Stimulated activated CD4-positive, alpha-beta T cell treated with anti-CD3 and anti-CD28 coated beads, TNF-alpha, amount 100 ng/mL, for 4 hours (primary cell): ENCODE results near the gene CD80.
"Not testable (repeated sequence)": the region's sequence is repeated elsewhere in the genome, so short reads cannot be mapped to it uniquely, and the experiment has no call there.

Experiments used
- DNase-seq, 3 experiments: peaks; one replicate each; pipeline ENCODE4 v3.0.0-alpha.2; 2020; ENCODE audit warnings: low read depth in 3 of 3

CD80 gene, protein sequence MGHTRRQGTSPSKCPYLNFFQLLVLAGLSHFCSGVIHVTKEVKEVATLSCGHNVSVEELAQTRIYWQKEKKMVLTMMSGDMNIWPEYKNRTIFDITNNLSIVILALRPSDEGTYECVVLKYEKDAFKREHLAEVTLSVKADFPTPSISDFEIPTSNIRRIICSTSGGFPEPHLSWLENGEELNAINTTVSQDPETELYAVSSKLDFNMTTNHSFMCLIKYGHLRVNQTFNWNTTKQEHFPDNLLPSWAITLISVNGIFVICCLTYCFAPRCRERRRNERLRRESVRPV

DNA sequence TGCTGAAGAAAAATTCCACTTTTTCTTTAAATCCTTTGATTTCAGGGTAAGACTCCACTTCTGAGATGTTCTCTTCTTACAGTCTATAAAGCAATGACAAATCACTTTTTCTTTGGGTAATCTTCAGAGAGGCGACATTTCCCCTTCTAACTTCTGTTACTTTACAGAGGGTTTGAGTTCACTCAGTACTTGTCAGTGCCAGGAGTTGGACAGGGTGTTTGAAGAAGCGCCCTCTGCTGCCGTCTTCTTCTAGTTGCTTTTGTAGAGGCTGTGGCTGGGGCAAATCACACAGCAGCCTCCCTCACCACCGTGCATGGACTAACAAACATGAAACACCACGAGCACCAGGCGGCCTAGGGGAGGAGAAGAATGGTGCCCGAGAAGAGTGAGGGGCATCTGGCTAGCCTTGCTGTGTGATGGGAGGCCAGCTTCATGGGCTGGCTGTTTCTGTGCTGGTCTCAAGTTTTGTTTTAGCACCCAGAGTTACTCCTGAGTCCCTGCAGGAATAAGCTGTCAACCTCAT is at the start of gene CD80:
CD80 (minus strand) TSS at position 174 of the 523 bp plus-strand sequence. CDS start 1,886 bp downstream, outside the sequence.
- peak in 1 of 3 experiments; percentile 26 for DNase-seq

DNA sequence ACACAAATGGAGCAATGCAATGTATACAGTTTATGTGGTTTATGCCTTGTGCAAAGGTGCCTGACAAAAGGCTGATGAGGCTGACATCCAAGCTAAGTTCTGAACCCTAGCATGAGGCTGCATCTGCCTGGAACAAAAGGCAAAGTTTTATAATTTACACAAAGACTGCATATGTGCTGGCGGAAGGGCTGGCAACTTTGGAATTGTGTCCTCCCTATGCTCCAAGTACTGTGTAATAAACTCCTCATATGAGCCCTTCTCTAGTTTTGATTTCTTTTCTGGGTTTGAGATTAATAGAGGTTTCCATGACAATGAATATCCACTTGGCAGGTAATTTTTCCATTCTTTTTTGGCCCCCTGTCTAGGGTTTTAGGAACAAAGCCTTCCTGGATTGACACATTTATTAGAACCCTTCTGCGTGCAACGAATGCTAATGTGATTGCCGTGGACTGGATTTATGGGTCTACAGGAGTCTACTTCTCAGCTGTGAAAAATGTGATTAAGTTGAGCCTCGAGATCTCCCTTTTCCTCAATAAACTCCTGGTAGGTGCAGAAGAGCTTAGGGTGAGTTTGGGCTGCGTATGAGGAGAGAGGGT is 49.1 kb upstream of the CD80 start:
- DNase-seq = no peak

DNA sequence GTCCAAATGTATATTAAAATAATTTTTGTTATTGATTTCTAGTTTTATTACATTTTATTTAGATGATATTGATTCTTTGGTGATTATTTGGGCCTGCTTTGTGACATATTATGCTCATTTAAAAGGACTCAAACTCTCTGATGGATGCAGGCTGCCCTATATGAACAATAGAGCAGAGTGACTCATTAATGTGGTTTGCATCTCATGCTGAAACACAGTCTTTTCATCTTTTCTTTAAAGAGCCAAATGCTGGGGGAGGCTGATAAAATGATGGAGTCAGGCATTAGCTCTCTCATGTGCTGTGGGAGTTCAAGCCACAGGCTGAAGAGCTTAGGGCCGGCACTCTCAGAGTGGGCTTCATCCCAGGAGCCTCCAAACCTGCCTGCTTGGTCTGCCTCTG is 45.5 kb upstream of the CD80 start:
- no peak for DNase-seq

- DNase-seq = no peak
These were observed 43.3 kb upstream of the CD80 start for GRCh38 chr3:119602676-119603075.

GRCh38 chr3:119601154-119601553 is 41.7 kb upstream of the CD80 start:
- DNase-seq = no peak

DNA sequence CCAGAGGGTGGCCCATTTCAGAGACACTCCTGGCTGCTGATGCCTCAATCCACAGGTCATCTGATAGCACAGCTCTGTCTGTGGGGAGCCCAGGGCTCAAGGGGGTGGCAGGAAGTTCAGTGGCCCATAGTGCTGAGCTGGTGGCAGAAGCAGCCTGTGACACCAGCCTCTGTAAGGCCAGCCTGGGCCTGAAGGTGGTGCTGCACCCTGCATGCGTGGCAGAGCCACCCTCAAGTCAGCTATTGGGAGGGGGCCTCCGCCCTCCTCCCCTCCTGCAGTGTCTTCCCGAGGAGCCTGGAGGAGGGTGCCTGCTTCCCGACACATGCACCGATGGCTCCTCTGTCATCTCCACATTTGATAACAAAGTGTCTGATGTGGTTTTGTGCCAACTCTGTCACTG is 41.3 kb upstream of the CD80 start:
- DNase-seq = no peak

- no peak for DNase-seq
These were observed 40.3 kb upstream of the CD80 start for GRCh38 chr3:119599558-119600174.

- DNase-seq = no peak
These were observed 39.1 kb upstream of the CD80 start for GRCh38 chr3:119598410-119599098.

DNA sequence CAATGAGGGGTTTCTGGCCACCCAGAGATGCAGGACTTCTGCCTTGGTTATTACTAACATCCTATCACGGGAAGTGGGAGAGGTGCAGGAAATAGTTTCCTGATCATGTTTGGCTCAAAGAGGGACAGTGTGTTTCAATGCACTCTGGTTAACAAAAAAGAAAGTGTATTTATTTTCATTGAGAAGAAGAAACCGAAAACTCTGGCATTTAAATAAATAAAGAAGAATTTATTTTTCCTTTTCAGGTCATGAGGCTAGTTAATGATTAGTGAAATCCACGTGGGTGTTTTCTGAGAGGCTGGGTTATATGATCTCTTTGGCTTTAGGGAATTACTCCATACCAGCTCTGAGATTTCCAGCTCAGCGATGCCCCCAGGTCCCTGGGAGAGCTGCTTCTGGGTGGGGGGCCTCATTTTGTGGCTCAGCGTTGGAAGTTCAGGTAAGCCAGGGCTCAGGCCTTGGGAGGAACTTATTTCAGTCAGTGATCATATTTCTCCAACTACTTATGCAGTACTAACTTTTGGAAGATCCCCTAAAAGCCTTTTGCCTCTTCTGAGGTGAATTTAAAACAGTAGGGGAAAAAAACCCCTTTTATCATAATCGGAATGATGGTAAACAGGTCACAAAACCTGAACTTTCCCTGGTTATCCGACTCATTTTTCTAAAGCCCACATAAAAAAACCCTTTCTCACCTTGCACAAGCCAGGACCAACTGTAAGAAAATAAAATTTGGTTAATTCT is 38.3 kb upstream of the CD80 start, which contains the start of gene PLA1A:
PLA1A (plus strand) TSS at position 338 of the 741 bp plus-strand sequence; CDS start at position 367, 29 bp downstream.
- no peak for DNase-seq

DNA sequence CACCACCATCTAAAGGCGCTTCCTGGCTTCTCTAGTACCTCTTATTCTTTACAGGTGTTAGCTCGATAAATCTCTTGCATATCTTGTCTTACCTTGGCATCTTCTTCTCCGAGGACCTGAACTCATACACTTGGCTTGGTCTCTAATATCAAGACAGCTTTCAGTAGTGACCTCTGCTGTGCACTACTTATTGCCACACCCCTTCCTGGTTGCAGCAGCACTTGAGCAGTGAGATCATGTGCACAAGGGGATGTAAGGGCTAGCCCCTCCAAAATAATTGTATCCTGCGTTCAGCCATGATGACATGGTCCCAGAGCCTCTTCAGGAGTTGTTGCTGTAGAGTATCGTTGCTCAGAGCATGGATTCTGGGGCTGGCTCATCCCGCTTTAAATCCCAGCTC is 37.0 kb upstream of the CD80 start:
- DNase-seq = no peak

DNA sequence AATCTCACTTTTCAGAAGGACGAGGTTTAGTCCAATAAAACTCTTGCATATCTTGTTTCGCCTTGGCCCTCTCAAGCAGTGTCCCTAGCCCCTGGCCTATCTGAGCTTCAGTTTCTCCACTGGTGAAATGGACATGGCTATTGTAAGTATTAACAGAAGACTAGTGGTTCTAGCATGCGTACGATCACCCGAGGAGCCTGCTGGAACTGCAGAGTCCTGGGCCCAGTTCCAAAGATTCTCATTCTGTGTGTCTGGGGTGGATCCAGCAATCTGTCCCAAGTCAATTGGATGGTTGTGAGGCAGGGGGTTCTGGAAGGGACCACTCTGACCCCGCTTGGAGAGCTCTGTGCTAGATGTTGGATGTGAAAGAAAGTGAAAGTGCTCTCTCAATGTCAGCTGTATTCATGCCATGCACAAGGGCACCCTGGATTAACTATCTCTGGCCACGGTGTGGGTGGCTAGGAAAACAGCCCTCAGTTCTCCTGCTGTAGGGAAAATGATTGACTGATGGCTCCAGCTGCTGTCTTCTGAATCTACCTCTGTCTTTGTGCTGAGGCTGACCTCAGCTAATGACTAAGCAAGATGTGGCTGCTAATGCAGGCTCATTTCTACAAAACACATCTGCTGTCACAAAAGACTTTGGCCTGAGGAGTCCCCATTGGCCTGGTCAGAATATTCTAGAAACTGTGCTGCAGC is 36.4 kb upstream of the CD80 start:
- no peak for DNase-seq

DNA sequence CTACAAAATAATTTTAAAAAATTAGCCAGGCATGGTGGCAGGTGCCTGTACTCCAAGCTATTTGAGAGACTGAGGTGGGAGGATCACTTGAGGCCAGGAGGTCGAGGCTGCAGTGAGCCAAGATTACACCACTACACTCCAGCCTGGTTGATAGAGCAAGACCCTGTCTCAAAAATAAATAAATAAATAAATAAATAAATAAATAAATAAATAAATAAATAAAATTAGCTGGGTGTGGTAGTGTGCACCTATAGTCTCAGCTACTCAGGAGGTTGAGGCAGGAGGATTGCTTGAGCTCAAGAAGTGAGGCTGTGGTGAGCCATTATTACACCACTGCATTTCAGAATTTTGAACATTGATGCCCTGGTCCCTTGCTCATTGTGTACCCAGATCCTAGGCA is 35.5 kb upstream of the CD80 start:
- not testable (repeated sequence) for DNase-seq

GRCh38 chr3:119594066-119594465 is 34.7 kb upstream of the CD80 start:
- no peak for DNase-seq

- DNase-seq = no peak
These were observed 33.4 kb upstream of the CD80 start for GRCh38 chr3:119592861-119593260.

- no peak for DNase-seq
These were observed 31.3 kb upstream of the CD80 start for GRCh38 chr3:119590706-119591105.

- no peak for DNase-seq
These were observed 29.8 kb upstream of the CD80 start for GRCh38 chr3:119589102-119589773.

DNA sequence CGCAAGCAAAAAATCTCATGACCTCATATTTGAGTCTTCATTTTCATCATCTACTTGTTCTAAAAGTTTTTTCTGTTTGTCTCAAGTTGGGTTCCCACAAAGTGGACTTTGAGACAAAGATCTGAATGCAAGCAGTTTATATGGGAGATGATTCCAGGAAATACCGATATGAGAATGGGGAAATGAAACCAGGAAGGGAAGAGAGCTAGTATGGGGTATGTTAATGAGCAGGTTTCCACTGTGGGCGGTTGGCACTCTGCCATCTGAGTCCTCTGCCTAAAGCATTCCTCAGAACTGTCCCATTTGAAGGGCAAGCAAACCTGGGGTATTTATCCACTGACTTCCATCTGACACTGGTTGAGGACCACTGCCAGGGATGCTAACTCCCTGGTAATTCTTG is 28.7 kb upstream of the CD80 start:
- DNase-seq = no peak

DNA sequence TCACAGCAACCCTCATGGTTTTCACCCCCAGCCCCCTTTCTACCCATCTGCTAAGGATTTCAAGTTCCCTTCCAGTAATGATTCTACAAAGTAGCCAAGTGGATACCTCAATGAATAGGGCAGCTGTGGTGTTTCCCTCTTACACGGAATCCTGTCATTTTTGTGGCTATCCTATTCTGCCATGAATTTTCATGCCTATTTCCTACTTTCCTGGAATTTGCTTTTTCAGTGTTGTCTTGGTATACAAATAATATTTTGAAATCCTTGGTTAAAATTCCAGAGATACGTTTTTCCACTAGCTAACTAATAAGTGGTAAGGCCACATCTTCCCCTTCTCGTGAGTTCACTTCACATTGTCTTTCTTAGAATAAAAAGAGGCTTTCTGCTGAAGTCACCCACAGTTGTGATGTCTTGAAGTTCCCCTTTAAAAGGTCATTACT is 27.3 kb upstream of the CD80 start:
- DNase-seq = no peak

- no peak for DNase-seq
These were observed 26.6 kb upstream of the CD80 start for GRCh38 chr3:119585856-119586570.

DNA sequence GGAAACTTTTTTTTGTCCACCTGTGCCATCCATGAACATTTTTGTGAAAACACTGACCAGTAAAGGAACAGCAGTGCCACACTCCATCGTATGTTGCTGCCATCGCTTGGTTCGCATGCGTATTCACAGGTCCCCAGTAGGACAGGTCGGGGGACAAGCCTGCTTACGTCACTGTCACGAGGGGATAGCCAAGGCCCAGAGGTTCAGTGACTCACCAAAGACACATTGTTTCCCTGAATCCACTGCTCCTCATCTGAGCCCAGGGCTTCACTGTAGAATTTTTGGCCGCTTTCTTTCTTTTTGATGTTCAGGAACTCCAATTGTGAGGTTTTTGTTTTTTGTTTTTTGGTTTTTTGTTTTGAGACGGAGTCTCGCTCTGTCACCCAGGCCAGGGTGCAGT is 25.8 kb upstream of the CD80 start:
- no peak for DNase-seq
